NCI-H2107 (cell line): ENCODE results near the gene SULT1B1.

ENCODE experiments used
- DNase-seq: peaks from one replicate; lab custom pipeline; 2025; lab: John Stamatoyannopoulos, UW

The SULT1B1 gene

GRCh38 chr4:69749771-69750170, 10.6 kb downstream of the SULT1B1 start:
- no peak for DNase-seq

GRCh38 chr4:69748173-69748572, 12.2 kb downstream of the SULT1B1 start:
- no peak for DNase-seq

GRCh38 chr4:69744157-69744478, 16.3 kb downstream of the SULT1B1 start:
- no peak for DNase-seq

GRCh38 chr4:69743476-69744156, 16.8 kb downstream of the SULT1B1 start:
- DNase-seq, result no peak

- DNase-seq, result no peak
Measured at GRCh38 chr4:69742596-69742995, 17.8 kb downstream of the SULT1B1 start.

- no peak for DNase-seq
Measured at GRCh38 chr4:69738872-69739271, 21.5 kb downstream of the SULT1B1 start.

GRCh38 chr4:69735119-69735518, 25.3 kb downstream of the SULT1B1 start:
- DNase-seq, result no peak

GRCh38 chr4:69731847-69732246, 28.6 kb downstream of the SULT1B1 start:
- no peak for DNase-seq

- no peak for DNase-seq
Measured at GRCh38 chr4:69731241-69731640, 29.2 kb downstream of the SULT1B1 start.

- DNase-seq, result no peak
Measured at GRCh38 chr4:69730002-69730401, 30.4 kb downstream of the SULT1B1 start.

- no peak for DNase-seq
Measured at GRCh38 chr4:69727926-69728325, 32.5 kb downstream of the SULT1B1 start.

GRCh38 chr4:69727426-69727825, 33.0 kb downstream of the SULT1B1 start:
- no peak for DNase-seq

- DNase-seq, result no peak
Measured at GRCh38 chr4:69726971-69727370, 33.4 kb downstream of the SULT1B1 start.

- no peak for DNase-seq
Measured at GRCh38 chr4:69718396-69719271, 41.8 kb downstream of the SULT1B1 start.

GRCh38 chr4:69717778-69718177, 42.6 kb downstream of the SULT1B1 start:
- no peak for DNase-seq

GRCh38 chr4:69716654-69717053, 43.8 kb downstream of the SULT1B1 start:
- no peak for DNase-seq

- no peak for DNase-seq
Measured at GRCh38 chr4:69714086-69714485, 46.3 kb downstream of the SULT1B1 start.

- no peak for DNase-seq
Measured at GRCh38 chr4:69713593-69713992, 46.8 kb downstream of the SULT1B1 start.

- no peak for DNase-seq
Measured at GRCh38 chr4:69710580-69710979, 49.8 kb downstream of the SULT1B1 start.

- no peak for DNase-seq
Measured at GRCh38 chr4:69708211-69708610, 52.2 kb downstream of the SULT1B1 start.

- DNase-seq, result no peak
Measured at GRCh38 chr4:69707807-69708206, 52.6 kb downstream of the SULT1B1 start.

GRCh38 chr4:69702201-69702600, 58.2 kb downstream of the SULT1B1 start:
- no peak for DNase-seq

- DNase-seq, result no peak
Measured at GRCh38 chr4:69701696-69702095, 58.7 kb downstream of the SULT1B1 start.
